Ureter (tissue), 1 donor: Measurements from ENCODE around the gene UXS1. TPM values are rescaled to one million over a fixed set of nuclear protein-coding genes. Genes with fewer than 3 reads are reported as not detected.

ENCODE experiments used
- DNase-seq: peaks from one replicate; pipeline ENCODE4 v3.0.0-alpha.2; 2020; ENCODE audit warnings: low spot score
- total RNA-seq: library from RNA; stranded (reverse); gene quantifications from one replicate; pipeline ENCODE4 v1.2.4, GENCODE V29; 2023
- donor health status: DM: yes; HTN: yes; CAD: no.

The UXS1 gene
- total RNA-seq, 1 donor from 2014 or later, result 62.2 TPM

- no peak for DNase-seq
Observed at GRCh38 chr2:106090916-106091618, 103.0 kb downstream of the UXS1 start.

GRCh38 chr2:106089611-106090010 is 104.5 kb downstream of the UXS1 start:
- no peak for DNase-seq

GRCh38 chr2:106085181-106085940 is 108.7 kb downstream of the UXS1 start:
- no peak for DNase-seq

- DNase-seq, result no peak
Observed at GRCh38 chr2:106080959-106081358, 113.1 kb downstream of the UXS1 start.

- DNase-seq, result no peak
Observed at GRCh38 chr2:106078096-106078495, 116.0 kb downstream of the UXS1 start.

- DNase-seq, result no peak
Observed at GRCh38 chr2:106076941-106077340, 117.2 kb downstream of the UXS1 start.

- DNase-seq, result no peak
Observed at GRCh38 chr2:106075048-106075447, 119.1 kb downstream of the UXS1 start.

- no peak for DNase-seq
Observed at GRCh38 chr2:106073678-106074406, 120.3 kb downstream of the UXS1 start.

GRCh38 chr2:106070181-106070580 is 123.9 kb downstream of the UXS1 start:
- no peak for DNase-seq

- no peak for DNase-seq
Observed at GRCh38 chr2:106068451-106068850, 125.7 kb downstream of the UXS1 start.

- DNase-seq, result no peak
Observed at GRCh38 chr2:106065983-106066820, 127.9 kb downstream of the UXS1 start.

- no peak for DNase-seq
Observed at GRCh38 chr2:106065268-106065982, 128.7 kb downstream of the UXS1 start.

GRCh38 chr2:106063181-106063580 is 130.9 kb downstream of the UXS1 start:
- DNase-seq, result no peak

- no peak for DNase-seq
Observed at GRCh38 chr2:106062627-106063026, 131.5 kb downstream of the UXS1 start.

GRCh38 chr2:106061611-106062349 is 132.3 kb downstream of the UXS1 start:
- no peak for DNase-seq

- no peak for DNase-seq
Observed at GRCh38 chr2:106059416-106060065, 134.6 kb downstream of the UXS1 start.

- DNase-seq, result no peak
Observed at GRCh38 chr2:106058469-106059137, 135.5 kb downstream of the UXS1 start.

GRCh38 chr2:106057206-106057605 is 136.9 kb downstream of the UXS1 start:
- no peak for DNase-seq
